ENCODE data around the gene CEP250.

- no peak for TF ChIP-seq EZH2 (IDR thresholded peaks at IDR 0.05; ENCODE audit: low read depth)
- TF ChIP-seq CTCF (conservative IDR thresholded peaks at IDR 0.05) = no peak
These were observed 8.9 kb upstream of the CEP250 start for GRCh38 chr20:35446356-35447078.

Data from PC-9 (cell line).